ENCODE results near the gene CYP2W1.

- TF ChIP-seq CTCF (IDR thresholded peaks at IDR 0.05; ENCODE audit: insufficient read depth, low read depth, low read length), result no peak
- TF ChIP-seq EZH2 (IDR thresholded peaks at IDR 0.05; ENCODE audit: insufficient read depth, low read length), result no peak
Measured at GRCh38 chr7:972676-973309, 10.2 kb upstream of the CYP2W1 start.
